ENCODE data around the gene TOP3B. TPM values are rescaled to one million over a fixed set of nuclear protein-coding genes. Genes with fewer than 3 reads are reported as not detected.

Gene TOP3B
- total RNA-seq, 1 donor from 2014 or later, result 26.4 TPM

DNA sequence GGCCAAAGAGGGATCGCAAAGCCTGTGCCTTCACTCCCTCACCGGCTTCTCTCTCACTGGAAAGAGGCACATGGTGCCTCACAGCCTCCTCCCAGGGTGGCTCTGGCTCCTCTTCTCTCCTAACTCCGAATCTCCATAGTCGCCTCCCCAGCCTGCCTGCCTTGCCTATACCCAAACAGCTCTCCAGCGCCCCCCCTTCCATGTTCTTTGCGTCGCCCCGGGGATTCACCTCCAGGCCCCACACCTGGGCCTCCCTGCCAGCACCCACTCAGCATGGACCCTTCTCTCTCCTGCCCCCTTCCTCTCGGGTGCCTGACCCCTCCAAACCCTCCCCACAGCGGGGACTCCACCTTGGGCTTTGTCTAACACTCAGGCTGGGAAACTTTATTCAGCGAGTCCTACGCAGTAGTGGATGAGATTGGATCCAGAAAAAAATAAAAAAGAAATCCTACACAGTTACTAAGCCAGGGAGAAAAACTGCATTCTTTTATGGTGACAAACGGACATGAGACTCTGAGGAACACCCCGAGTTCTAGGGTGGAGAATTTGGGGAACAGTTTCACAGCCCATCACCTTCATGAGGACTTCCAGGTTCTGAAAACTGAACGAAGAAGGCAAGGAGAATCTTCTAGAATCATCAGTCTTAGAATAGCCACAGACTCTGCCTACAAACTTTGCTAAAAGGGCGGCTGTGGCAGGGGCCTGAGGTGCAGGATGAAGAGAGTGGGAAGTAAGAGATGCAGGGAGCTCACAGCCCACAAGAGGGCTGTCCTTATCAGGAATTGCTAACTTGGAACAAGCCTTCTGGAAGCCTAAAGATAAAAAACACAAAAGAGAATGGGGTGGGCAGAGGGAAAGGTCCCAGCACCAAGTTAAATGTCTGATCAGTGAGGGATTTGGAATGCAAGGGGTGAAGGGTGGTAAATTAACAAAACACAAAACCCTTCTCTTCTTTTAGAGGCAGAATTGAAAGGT, 35.3 kb downstream of the TOP3B start:
- DNase-seq (ENCODE audit: low spot score in 2 of 2), result no peak

DNA sequence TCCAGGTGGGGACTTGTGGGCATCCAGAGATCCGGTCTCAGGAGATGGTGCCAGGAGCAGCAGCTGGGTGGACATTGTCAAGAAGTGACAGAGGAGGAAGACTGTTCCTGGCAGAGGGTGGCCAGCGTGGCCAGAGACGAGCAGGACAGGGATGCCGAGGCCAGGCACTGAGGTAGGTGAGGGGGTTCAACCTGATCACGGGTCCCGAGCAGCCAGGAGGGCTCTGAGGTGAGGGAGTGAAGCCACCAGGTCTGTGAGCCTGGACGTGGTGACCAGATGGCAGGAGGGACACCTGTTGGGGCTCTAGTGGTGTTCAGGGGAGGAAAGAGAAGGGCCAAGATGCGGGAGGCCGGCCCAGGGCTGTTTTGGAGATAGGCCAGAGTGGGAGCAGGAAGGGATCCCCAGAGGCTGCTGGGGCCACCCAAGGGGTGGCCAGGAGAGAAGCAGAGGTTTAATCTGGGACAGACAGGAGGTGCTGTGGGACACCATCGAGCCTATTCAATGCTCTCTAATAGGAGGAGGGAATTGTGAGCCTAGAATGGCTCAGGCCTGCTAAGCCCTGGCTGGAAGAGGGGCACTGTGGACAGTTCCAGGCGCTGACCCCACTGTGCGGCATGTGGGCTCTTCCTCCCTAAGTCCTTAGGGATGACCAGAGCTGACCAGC, 36.2 kb downstream of the TOP3B start:
- TF ChIP-seq, protein P1, sequence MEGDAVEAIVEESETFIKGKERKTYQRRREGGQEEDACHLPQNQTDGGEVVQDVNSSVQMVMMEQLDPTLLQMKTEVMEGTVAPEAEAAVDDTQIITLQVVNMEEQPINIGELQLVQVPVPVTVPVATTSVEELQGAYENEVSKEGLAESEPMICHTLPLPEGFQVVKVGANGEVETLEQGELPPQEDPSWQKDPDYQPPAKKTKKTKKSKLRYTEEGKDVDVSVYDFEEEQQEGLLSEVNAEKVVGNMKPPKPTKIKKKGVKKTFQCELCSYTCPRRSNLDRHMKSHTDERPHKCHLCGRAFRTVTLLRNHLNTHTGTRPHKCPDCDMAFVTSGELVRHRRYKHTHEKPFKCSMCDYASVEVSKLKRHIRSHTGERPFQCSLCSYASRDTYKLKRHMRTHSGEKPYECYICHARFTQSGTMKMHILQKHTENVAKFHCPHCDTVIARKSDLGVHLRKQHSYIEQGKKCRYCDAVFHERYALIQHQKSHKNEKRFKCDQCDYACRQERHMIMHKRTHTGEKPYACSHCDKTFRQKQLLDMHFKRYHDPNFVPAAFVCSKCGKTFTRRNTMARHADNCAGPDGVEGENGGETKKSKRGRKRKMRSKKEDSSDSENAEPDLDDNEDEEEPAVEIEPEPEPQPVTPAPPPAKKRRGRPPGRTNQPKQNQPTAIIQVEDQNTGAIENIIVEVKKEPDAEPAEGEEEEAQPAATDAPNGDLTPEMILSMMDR (IDR thresholded peaks at IDR 0.05), result no peak
- H3K36me3 ChIP-seq, result peaks cover 6 to 17% of the 10 kb centered on the region in 2 donors
- intact Hi-C loops (cut with DNase I), result no loop called here
- H3K9me3 ChIP-seq, result no peaks in the 10 kb centered on the region
- no peak for DNase-seq (ENCODE audit: low spot score in 2 of 2)
- H3K27me3 ChIP-seq, result no peaks in the 10 kb centered on the region
- H3K4me1 ChIP-seq, result peaks cover 0 to 31% of the 10 kb centered on the region in 2 donors
- H3K27ac ChIP-seq, result peak overlapping the region; percentile 79 to 82
- no peak overlapping the region for H3K4me3 ChIP-seq

More for the DNA sequence above, 35.3 kb downstream of the TOP3B start:
- H3K4me3 ChIP-seq, result no peak overlapping the region
- peak overlapping the region; percentile 79 to 82 for H3K27ac ChIP-seq
- TF ChIP-seq, protein P1 (IDR thresholded peaks at IDR 0.05), result peak in 2 of 3 experiments; percentile 50 to 63
- H3K4me1 ChIP-seq, result peaks cover 0 to 30% of the 10 kb centered on the region in 2 donors
- intact Hi-C loops (cut with DNase I), result no loop called here
- H3K27me3 ChIP-seq, result no peaks in the 10 kb centered on the region
- no peaks in the 10 kb centered on the region for H3K9me3 ChIP-seq
- H3K36me3 ChIP-seq, result peaks cover 6 to 17% of the 10 kb centered on the region in 2 donors

DNA sequence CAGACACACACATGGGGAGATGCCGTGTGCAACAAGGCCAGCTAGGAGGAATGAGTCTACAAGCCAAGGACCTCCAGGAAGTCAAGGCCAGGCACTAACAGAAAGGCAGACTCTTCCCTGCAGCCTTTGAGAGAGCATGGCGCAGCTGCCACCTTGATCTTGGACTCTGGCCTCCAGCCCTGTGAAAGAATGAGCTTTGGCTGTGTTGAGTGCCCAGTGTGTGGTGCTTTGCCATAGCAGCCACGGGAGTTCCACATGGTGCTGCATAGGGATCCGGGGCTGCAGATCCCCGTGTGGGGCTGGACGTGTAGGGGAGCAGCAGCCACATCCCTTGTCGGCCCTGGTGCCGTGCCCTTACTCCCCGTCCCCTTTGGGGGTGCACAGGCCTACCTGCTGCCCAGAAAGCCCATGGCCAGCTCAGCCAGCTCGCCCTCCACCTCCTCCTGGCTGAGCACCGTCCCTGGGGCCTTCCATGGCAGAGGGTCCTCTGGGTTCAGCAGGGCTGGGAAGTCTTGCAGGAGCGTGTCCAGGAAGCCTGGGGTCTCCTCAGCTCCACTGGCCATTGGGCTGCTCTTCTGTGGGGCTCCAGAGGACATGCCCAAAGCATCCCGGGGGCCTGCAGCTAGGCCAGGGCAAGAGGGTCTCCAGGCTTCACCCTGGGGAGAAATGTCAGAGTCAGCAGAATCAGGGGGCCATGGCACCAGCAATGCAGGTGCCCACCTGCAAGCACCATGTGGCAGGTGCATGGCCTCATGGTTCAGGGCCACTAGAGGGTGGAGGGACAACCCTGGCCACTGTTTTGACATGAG, 36.9 kb downstream of the TOP3B start:
- Histone ChIP-seq H3K4me3 (no peak overlapping the region), H3K27me3 (no peaks in the 10 kb centered on the region), H3K9me3 (no peaks in the 10 kb centered on the region), H3K27ac (peak overlapping the region in 1 of 2 donors; percentile 82), H3K36me3 (peaks cover 6 to 17% of the 10 kb centered on the region in 2 donors), H3K4me1 (peaks cover 0 to 27% of the 10 kb centered on the region in 2 donors)
- TF ChIP-seq, protein P1 (IDR thresholded peaks at IDR 0.05), result no peak
- intact Hi-C loops (cut with DNase I), result no loop called here
- DNase-seq (ENCODE audit: low spot score in 2 of 2), result no peak

DNA sequence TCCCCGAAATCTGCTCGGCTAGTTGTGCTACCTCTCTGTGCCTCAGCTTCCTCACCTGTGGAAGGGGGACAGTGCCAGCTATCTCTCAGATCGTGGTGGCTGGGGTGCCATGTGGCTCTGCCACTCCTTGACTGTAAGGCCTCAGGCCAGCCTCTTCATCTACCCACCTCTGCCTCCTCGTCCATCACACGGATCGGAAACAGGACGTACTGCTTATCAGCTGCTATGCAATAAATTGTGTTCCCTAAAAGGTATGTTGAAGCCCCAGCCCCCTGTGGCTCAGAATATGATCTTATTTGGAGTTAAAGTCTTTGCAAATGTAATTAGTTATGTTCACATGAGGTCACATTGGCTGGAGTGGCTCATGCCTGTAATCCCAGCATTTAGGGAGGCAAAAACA, 37.7 kb downstream of the TOP3B start:
- no peaks in the 10 kb centered on the region for H3K27me3 ChIP-seq
- no peak overlapping the region for H3K4me3 ChIP-seq
- intact Hi-C loops (cut with DNase I), result no loop called here
- H3K4me1 ChIP-seq, result peaks cover 0 to 27% of the 10 kb centered on the region in 2 donors
- H3K36me3 ChIP-seq, result peaks cover 6 to 17% of the 10 kb centered on the region in 2 donors
- DNase-seq (ENCODE audit: low spot score in 2 of 2), result no peak
- H3K9me3 ChIP-seq, result no peaks in the 10 kb centered on the region
- H3K27ac ChIP-seq, result no peak overlapping the region
- TF ChIP-seq, protein P1 (IDR thresholded peaks at IDR 0.05), result no peak

Measured in ascending aorta (tissue), 2 donors.